ENCODE data around the gene GNE.
A peak's percentile ranks its signal among the peaks of the same experiment; 100 is the strongest.
"Not testable (repeated sequence)": the region's sequence is repeated elsewhere in the genome, so short reads cannot be mapped to it uniquely, and the experiment has no call there.

The GNE gene

DNA sequence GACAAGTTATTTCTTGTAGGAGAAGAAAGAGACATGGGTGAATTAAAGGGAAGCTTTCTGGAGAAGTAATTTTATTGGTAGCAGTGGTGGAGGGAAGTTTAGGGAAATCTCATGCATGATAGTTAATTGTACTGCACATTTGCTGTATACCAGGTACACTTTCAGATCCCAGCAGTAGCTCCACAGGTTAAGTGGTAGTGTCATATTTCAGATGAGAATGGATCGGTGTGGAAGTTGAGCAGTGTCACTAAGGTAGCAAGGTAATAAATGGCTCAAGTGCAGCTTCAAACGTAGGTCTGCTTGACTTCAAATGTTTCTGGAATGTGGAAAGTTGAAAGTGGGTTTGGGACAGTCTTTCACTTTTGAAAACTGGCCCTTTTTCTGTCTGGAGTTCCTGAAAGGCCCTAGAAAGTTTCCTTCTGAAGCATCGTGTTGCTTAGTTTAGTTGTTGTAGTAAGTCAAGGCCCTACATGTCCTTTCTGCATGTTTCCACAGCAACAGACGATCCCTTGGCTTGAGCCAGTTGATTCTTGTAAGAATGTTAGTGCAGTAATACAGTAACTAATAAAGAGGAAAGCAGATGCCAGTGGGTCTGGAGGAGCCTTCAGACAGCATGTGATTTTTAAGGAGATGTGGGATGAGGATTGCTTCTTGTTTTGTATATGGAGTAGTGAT is 63.8 kb downstream of the GNE start:
- FAIRE-seq (no peak), DNase-seq (ENCODE audit: insufficient read length) (no peak)
- no peak for TF ChIP-seq TAF1 (IDR thresholded peaks at IDR 0.05; ENCODE audit: borderline replicate concordance, low read depth, low read length)
- no peak for TF ChIP-seq POLR2A (IDR thresholded peaks at IDR 0.05; ENCODE audit: low read depth, low read length)
- TF ChIP-seq POLR2AphosphoS5 (IDR thresholded peaks at IDR 0.05; ENCODE audit: low read depth, low read length): no peak

GRCh38 chr9:36193023-36193422 is 65.2 kb downstream of the GNE start:
- FAIRE-seq: no peak

DNA sequence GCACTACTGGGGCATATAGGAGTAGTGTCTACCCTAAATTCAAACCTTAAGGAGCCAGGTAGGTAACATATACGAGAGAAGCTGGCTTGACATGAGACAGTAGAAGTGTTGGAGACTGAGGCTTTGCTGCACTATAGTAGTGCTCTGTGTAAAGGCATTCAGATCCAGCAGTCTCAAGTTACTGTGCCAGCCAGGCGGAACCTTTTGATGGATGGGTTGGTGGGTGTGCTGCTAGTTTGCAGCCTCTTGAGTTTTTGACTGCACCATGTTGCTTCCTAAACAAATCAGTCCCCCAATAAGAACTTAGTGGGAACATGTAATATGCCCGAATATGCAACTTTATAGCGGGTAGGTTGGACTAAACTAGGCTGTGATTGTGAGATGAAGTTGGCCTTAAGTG is 66.1 kb downstream of the GNE start:
- TF ChIP-seq TAF1 (IDR thresholded peaks at IDR 0.05; ENCODE audit: borderline replicate concordance, low read depth, low read length) (no peak), POLR2AphosphoS5 (IDR thresholded peaks at IDR 0.05; ENCODE audit: low read depth, low read length) (no peak), POLR2A (IDR thresholded peaks at IDR 0.05; ENCODE audit: low read depth, low read length) (no peak)
- DNase-seq (ENCODE audit: insufficient read length) (no peak), FAIRE-seq (no peak)

More at GRCh38 chr9:36193023-36193422, 65.2 kb downstream of the GNE start:
- TF ChIP-seq POLR2AphosphoS5 (IDR thresholded peaks at IDR 0.05; ENCODE audit: low read depth, low read length) (no peak), TAF1 (IDR thresholded peaks at IDR 0.05; ENCODE audit: borderline replicate concordance, low read depth, low read length) (no peak), POLR2A (IDR thresholded peaks at IDR 0.05; ENCODE audit: low read depth, low read length) (no peak)
- DNase-seq (ENCODE audit: insufficient read length): no peak

DNA sequence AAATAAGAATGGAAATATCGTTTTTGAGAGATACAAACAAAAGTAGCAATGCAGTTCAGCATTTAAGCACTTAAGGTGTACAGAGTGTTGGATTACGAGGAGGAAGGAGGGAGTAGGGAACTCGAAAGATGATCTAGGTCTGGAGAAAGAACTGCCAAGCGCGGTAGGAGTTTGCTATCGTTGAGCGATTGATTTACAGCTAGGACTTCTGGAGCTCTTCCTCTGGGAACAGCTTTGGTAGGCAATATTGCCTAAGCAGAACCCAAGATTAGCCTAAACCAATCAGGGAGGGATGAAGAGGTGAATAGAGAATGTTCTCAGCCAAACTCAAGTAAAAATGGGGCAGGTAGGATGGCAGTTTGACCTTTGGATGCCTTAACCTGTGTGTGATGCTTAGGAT is 66.6 kb downstream of the GNE start:
- FAIRE-seq: no peak
- DNase-seq (ENCODE audit: insufficient read length): no peak
- TF ChIP-seq POLR2AphosphoS5 (IDR thresholded peaks at IDR 0.05; ENCODE audit: low read depth, low read length) (no peak; the same call in 1 of the 2 replicates), TAF1 (IDR thresholded peaks at IDR 0.05; ENCODE audit: borderline replicate concordance, low read depth, low read length) (no peak), POLR2A (IDR thresholded peaks at IDR 0.05; ENCODE audit: low read depth, low read length) (no peak)

- DNase-seq (ENCODE audit: insufficient read length) (no peak), FAIRE-seq (no peak)
- TF ChIP-seq POLR2AphosphoS5 (IDR thresholded peaks at IDR 0.05; ENCODE audit: low read depth, low read length): no peak
- TF ChIP-seq TAF1 (IDR thresholded peaks at IDR 0.05; ENCODE audit: borderline replicate concordance, low read depth, low read length): no peak
- TF ChIP-seq POLR2A (IDR thresholded peaks at IDR 0.05; ENCODE audit: low read depth, low read length): no peak
Measured at GRCh38 chr9:36191290-36191645, 67.0 kb downstream of the GNE start.

- TF ChIP-seq POLR2A (IDR thresholded peaks at IDR 0.05; ENCODE audit: low read depth, low read length): peak; percentile 99
- TF ChIP-seq TAF1 (IDR thresholded peaks at IDR 0.05; ENCODE audit: borderline replicate concordance, low read depth, low read length): peak; percentile 91
- peak; percentile 99 for TF ChIP-seq POLR2AphosphoS5 (IDR thresholded peaks at IDR 0.05; ENCODE audit: low read depth, low read length)
- DNase-seq (ENCODE audit: insufficient read length) (peak; percentile 94), FAIRE-seq (peak; percentile 98)
Measured at GRCh38 chr9:36190388-36191289, 67.6 kb downstream of the GNE start, which contains the start of gene CLTA. TSS of gene CLTA (plus strand) at chr9:36190921. CDS start at chr9:36191057, 136 bp downstream.

GRCh38 chr9:36189976-36190375 is 68.3 kb downstream of the GNE start:
- no peak for TF ChIP-seq POLR2AphosphoS5 (IDR thresholded peaks at IDR 0.05; ENCODE audit: low read depth, low read length)
- no peak for TF ChIP-seq POLR2A (IDR thresholded peaks at IDR 0.05; ENCODE audit: low read depth, low read length)
- TF ChIP-seq TAF1 (IDR thresholded peaks at IDR 0.05; ENCODE audit: borderline replicate concordance, low read depth, low read length): no peak
- DNase-seq (ENCODE audit: insufficient read length) (no peak), FAIRE-seq (no peak)

DNA sequence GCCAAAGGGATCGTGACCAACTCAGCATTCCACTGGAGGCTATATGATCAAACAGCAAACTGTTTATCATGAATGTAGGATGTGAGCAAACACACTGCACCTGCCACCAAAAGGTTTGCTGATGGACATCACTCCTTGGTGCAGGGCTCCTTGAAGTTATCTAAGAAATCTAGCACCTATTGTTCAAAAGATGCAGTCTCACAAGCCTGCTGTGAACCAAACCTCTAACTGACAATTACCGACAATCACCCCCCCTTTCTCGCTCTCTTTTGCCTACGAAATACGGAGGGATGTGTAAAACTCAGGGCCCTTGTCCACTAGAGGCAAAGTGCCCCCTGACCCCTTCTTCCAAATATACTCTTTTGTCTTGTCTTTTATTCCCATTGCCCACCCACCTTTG is 70.0 kb downstream of the GNE start:
- DNase-seq (ENCODE audit: insufficient read length): no peak
- no peak for FAIRE-seq
- TF ChIP-seq TAF1 (IDR thresholded peaks at IDR 0.05; ENCODE audit: borderline replicate concordance, low read depth, low read length): no peak
- no peak for TF ChIP-seq POLR2A (IDR thresholded peaks at IDR 0.05; ENCODE audit: low read depth, low read length)
- no peak for TF ChIP-seq POLR2AphosphoS5 (IDR thresholded peaks at IDR 0.05; ENCODE audit: low read depth, low read length)

DNA sequence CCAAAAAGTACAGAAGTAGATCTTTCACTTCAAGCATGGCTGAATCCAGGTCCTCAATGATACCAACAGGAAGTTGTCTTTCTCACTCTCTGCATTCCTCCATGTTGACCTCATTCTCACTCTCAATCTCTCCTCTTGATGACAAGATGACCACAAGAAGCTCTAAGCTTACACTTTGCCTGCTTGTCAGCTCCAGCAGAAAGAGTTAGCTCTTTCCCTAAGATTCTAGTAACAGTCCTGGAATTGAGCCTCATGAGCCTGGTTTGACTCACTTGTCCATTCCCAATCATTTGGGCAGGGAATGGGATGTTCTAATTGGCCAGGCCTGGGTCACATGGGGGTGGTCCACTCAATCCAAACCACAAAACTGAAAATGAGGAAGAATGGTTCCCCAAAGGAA is 70.8 kb downstream of the GNE start:
- no peak for FAIRE-seq
- no peak for DNase-seq (ENCODE audit: insufficient read length)
- TF ChIP-seq POLR2A (IDR thresholded peaks at IDR 0.05; ENCODE audit: low read depth, low read length): no peak
- TF ChIP-seq TAF1 (IDR thresholded peaks at IDR 0.05; ENCODE audit: borderline replicate concordance, low read depth, low read length): no peak
- TF ChIP-seq POLR2AphosphoS5 (IDR thresholded peaks at IDR 0.05; ENCODE audit: low read depth, low read length): no peak

- not testable (repeated sequence) for DNase-seq (ENCODE audit: insufficient read length); FAIRE-seq
Measured at GRCh38 chr9:36180243-36180642, 78.0 kb downstream of the GNE start.

DNA sequence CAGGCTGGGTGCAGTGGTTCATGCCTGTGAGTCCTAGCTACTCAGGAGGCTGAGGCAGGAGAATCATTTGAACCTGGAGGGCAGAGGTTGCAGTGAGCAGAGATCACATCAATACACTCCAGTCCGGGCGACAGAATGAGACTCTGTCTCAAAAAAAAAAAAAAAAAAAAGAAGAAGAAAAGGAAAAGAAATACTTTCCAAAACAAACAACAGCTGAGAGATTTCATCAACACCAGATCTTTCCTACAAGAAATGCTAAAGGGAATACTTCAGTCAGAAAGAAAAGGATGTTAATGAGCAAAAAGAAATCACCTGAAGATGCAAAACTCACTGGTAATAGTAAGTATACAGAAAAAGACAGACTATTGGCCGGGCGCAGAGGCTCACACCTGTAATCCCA is 80.7 kb downstream of the GNE start:
- no peak for FAIRE-seq
- no peak for TF ChIP-seq POLR2A (IDR thresholded peaks at IDR 0.05; ENCODE audit: low read depth, low read length)
- no peak for TF ChIP-seq TAF1 (IDR thresholded peaks at IDR 0.05; ENCODE audit: borderline replicate concordance, low read depth, low read length)
- TF ChIP-seq POLR2AphosphoS5 (IDR thresholded peaks at IDR 0.05; ENCODE audit: low read depth, low read length): no peak
- no peak for DNase-seq (ENCODE audit: insufficient read length)

DNA sequence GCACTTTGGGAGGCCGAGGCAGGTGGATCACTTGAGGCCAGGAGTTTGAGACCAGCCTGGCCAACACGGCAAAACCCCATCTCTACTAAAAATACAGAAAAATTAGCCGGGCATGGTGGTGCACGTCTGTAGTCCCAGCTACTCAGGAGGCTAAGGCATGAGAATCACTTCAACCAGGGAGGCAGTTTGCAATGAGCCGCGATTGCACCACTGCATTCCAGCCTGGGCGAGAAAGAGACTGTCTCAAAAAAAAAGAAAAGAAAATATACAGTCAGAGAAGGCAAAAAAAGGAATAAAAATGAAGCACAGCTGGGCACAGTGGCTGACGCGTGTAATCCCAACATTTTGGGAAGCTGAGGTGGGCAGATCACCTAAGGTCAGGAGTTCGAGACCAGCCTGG is 81.8 kb downstream of the GNE start:
- DNase-seq (ENCODE audit: insufficient read length); FAIRE-seq: not testable (repeated sequence)

DNA sequence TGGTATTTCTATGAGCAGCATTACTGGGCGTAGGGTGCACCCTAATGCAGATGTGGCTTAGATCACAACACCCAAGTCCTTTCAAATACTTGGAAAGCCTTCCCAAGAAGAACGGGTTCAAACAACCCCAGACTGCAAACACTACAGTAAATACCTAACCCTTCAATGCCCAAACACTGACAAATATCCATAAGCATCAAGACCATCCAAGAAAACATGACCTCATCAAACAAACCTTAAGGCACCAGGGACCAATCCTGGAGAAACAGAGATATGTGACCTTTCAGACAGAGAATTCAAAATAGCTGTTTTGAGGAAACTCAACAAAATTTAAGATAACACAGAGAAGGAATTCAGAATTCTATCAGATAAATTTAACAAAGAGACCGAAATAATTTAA is 83.0 kb downstream of the GNE start:
- not testable (repeated sequence) for DNase-seq (ENCODE audit: insufficient read length); FAIRE-seq
